ENCODE data around the gene LCE7A. TPM values are rescaled to one million over a fixed set of nuclear protein-coding genes. Genes with fewer than 3 reads are reported as not detected.

Gene LCE7A
- total RNA-seq, 1 experiment from 2014 or later: not detected

- POLR2A ChIA-PET: no interaction called here
- H3K4me3 Mint-ChIP-seq: 0 out of 2 replicates have a peak overlapping the region, but pooled peaks have one; percentile 26
Observed at GRCh38 chr1:152870831-152871730, 11.3 kb downstream of the LCE7A start.

DNA sequence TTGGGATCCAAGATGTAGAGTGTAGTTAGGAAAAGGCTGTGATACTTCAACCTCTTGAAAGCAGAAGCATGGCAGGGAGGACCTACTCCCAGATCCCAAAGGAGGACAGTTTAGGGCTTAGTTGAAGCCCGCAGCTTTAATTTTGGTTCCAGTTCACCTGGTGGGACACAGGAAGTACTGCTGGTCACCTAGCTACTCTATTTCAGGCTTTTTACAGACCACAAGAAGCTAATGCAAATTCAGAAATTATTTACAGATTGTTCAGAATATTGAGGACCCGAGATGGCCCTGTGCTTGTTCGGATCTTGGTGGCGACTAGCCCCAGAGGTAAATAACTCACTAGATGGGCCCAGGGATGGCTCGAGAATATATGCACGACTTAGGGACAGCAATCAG lies 11.9 kb downstream of the LCE7A start:
- Mint-ChIP-seq H3K9me3 (no peaks in the 10 kb centered on the region), H3K4me3 (no peak overlapping the region), H3K4me1 (no peaks in the 10 kb centered on the region), H3K36me3 (no peaks in the 10 kb centered on the region), H3K27ac (no peak overlapping the region), H3K27me3 (ENCODE audit: low read depth) (no peaks in the 10 kb centered on the region; the same call in 1 of the 2 replicates)
- ChIA-PET CTCF (interaction anchor here (0.7 to 4.0 kb wide), 12 partner anchors 15 to 362 kb away, joined by 3 to 82 read pairs (median 8); no protein-coding TSS in a partner anchor), POLR2A (no interaction called here)
- TF ChIP-seq AFF4 (CRISPR knock-in tag; IDR thresholded peaks at IDR 0.05; ENCODE audit: borderline replicate concordance) (no peak), EMX1 (CRISPR knock-in tag; IDR thresholded peaks at IDR 0.05) (no peak), JUN (CRISPR knock-in tag; IDR thresholded peaks at IDR 0.05) (no peak), PREB (CRISPR knock-in tag; IDR thresholded peaks at IDR 0.05; ENCODE audit: borderline replicate concordance) (no peak), FOXK1 (CRISPR knock-in tag; IDR thresholded peaks at IDR 0.05) (no peak)
- TF ChIP-seq, protein P1, sequence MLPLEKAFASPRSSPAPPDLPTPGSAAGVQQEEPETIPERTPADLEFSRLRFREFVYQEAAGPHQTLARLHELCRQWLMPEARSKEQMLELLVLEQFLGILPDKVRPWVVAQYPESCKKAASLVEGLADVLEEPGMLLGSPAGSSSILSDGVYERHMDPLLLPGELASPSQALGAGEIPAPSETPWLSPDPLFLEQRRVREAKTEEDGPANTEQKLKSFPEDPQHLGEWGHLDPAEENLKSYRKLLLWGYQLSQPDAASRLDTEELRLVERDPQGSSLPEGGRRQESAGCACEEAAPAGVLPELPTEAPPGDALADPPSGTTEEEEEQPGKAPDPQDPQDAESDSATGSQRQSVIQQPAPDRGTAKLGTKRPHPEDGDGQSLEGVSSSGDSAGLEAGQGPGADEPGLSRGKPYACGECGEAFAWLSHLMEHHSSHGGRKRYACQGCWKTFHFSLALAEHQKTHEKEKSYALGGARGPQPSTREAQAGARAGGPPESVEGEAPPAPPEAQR (CRISPR knock-in tag; IDR thresholded peaks at IDR 0.05): no peak
- TF ChIP-seq, protein P2, sequence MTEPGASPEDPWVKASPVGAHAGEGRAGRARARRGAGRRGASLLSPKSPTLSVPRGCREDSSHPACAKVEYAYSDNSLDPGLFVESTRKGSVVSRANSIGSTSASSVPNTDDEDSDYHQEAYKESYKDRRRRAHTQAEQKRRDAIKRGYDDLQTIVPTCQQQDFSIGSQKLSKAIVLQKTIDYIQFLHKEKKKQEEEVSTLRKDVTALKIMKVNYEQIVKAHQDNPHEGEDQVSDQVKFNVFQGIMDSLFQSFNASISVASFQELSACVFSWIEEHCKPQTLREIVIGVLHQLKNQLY (CRISPR knock-in tag; IDR thresholded peaks at IDR 0.05): no peak
- no peak for DNase-seq (ENCODE audit: low spot score)
- ATAC-seq: no peak

More at GRCh38 chr1:152870831-152871730, 11.3 kb downstream of the LCE7A start:
- H3K9me3 Mint-ChIP-seq: no peaks in the 10 kb centered on the region
- DNase-seq (ENCODE audit: low spot score) (peak; percentile 38), ATAC-seq (peak; percentile 88)
- H3K27ac Mint-ChIP-seq: no peak overlapping the region
- CTCF ChIA-PET: interaction anchor here (0.7 to 4.0 kb wide), 20 partner anchors 8 to 412 kb away, joined by 3 to 82 read pairs (median 6); partner anchors contain the start of gene SPRR4
- H3K27me3 Mint-ChIP-seq (ENCODE audit: low read depth): no peaks in the 10 kb centered on the region; the same call in 1 of the 2 replicates
- no peaks in the 10 kb centered on the region for H3K4me1 Mint-ChIP-seq
- no peaks in the 10 kb centered on the region for H3K36me3 Mint-ChIP-seq
- TF ChIP-seq, protein P3, sequence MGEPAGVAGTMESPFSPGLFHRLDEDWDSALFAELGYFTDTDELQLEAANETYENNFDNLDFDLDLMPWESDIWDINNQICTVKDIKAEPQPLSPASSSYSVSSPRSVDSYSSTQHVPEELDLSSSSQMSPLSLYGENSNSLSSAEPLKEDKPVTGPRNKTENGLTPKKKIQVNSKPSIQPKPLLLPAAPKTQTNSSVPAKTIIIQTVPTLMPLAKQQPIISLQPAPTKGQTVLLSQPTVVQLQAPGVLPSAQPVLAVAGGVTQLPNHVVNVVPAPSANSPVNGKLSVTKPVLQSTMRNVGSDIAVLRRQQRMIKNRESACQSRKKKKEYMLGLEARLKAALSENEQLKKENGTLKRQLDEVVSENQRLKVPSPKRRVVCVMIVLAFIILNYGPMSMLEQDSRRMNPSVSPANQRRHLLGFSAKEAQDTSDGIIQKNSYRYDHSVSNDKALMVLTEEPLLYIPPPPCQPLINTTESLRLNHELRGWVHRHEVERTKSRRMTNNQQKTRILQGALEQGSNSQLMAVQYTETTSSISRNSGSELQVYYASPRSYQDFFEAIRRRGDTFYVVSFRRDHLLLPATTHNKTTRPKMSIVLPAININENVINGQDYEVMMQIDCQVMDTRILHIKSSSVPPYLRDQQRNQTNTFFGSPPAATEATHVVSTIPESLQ (CRISPR knock-in tag; IDR thresholded peaks at IDR 0.05): no peak
- TF ChIP-seq, protein P4, sequence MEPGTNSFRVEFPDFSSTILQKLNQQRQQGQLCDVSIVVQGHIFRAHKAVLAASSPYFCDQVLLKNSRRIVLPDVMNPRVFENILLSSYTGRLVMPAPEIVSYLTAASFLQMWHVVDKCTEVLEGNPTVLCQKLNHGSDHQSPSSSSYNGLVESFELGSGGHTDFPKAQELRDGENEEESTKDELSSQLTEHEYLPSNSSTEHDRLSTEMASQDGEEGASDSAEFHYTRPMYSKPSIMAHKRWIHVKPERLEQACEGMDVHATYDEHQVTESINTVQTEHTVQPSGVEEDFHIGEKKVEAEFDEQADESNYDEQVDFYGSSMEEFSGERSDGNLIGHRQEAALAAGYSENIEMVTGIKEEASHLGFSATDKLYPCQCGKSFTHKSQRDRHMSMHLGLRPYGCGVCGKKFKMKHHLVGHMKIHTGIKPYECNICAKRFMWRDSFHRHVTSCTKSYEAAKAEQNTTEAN (CRISPR knock-in tag; IDR thresholded peaks at IDR 0.05): 0 out of 2 replicates have a peak, but pooled peaks have one; percentile 32
- TF ChIP-seq SP1 (CRISPR knock-in tag; conservative IDR thresholded peaks at IDR 0.05): 0 out of 2 replicates have a peak, but pooled peaks have one; percentile 22
- TF ChIP-seq NFE2L1 (CRISPR knock-in tag; IDR thresholded peaks at IDR 0.05): 0 out of 2 replicates have a peak, but pooled peaks have one; percentile 27
- peak; percentile 82; the same call in 1 of the 2 replicates for TF ChIP-seq CTCF (IDR thresholded peaks at IDR 0.05)

Measured in WTC11 (cell line).